HG02973 (cell line): ENCODE data around the gene WHRN.

ENCODE experiments used
- ATAC-seq: cut with Tn5 transposase; IDR thresholded peaks from one replicate; pipeline ENCODE4 v1.9.1; 2021; ENCODE audit warnings: moderate library complexity; ENCODE audit not compliant: unreplicated experiment

WHRN gene

GRCh38 chr9:114493521-114494184, 11.6 kb downstream of the WHRN start:
- ATAC-seq = no peak

- ATAC-seq = no peak
Observed at GRCh38 chr9:114492991-114493390, 12.3 kb downstream of the WHRN start.

- ATAC-seq = no peak
Observed at GRCh38 chr9:114491430-114492003, 13.8 kb downstream of the WHRN start.

GRCh38 chr9:114489928-114490327, 15.3 kb downstream of the WHRN start:
- ATAC-seq = no peak

GRCh38 chr9:114488398-114489129, 16.7 kb downstream of the WHRN start:
- ATAC-seq = no peak

- ATAC-seq = peak; percentile 53
Observed at GRCh38 chr9:114487607-114488300, 17.5 kb downstream of the WHRN start.

GRCh38 chr9:114486205-114486963, 18.9 kb downstream of the WHRN start:
- ATAC-seq = no peak

- peak; percentile 42 for ATAC-seq
Observed at GRCh38 chr9:114484854-114485443, 20.3 kb downstream of the WHRN start.

- peak; percentile 40 for ATAC-seq
Observed at GRCh38 chr9:114484215-114484853, 20.9 kb downstream of the WHRN start.

- no peak for ATAC-seq
Observed at GRCh38 chr9:114483499-114483898, 21.8 kb downstream of the WHRN start.

- ATAC-seq = no peak
Observed at GRCh38 chr9:114482593-114482992, 22.7 kb downstream of the WHRN start.

- no peak for ATAC-seq
Observed at GRCh38 chr9:114481789-114482188, 23.5 kb downstream of the WHRN start.

- ATAC-seq = no peak
Observed at GRCh38 chr9:114480746-114481435, 24.4 kb downstream of the WHRN start.

- no peak for ATAC-seq
Observed at GRCh38 chr9:114478871-114479270, 26.4 kb downstream of the WHRN start.

GRCh38 chr9:114478459-114478858, 26.8 kb downstream of the WHRN start:
- no peak for ATAC-seq

- no peak for ATAC-seq
Observed at GRCh38 chr9:114477642-114478041, 27.6 kb downstream of the WHRN start.

GRCh38 chr9:114476891-114477469, 28.3 kb downstream of the WHRN start:
- ATAC-seq = no peak

- ATAC-seq = no peak
Observed at GRCh38 chr9:114475412-114476135, 29.7 kb downstream of the WHRN start.
